Upper lobe of left lung (tissue), 6 donors: ENCODE measurements around the gene SPATA2L. TPM values are rescaled to one million over a fixed set of nuclear protein-coding genes. Genes with fewer than 3 reads are reported as not detected.

ENCODE experiments used
- ATAC-seq, 2 donors: fragments of 200-7000 bp; cut with Tn5 transposase; one replicate each; pipeline ENCODE4 v1.9.1; 2022; ENCODE audit warnings: mild to moderate bottlenecking in 2 of 2, moderate library complexity in 2 of 2; ENCODE audit not compliant: low FRiP score in 2 of 2
- DNase-seq, 2 donors: peaks; one replicate each; pipeline ENCODE4 v3.0.0-alpha.2; 2019 to 2020
- H3K27ac ChIP-seq, 4 donors: fragments of 200-600 bp; sonication (generic); one replicate each; pipeline ENCODE4 v1.5.1; 2016 to 2019
- H3K27me3 ChIP-seq, 4 donors: fragments of 200-600 bp; sonication (generic); one replicate each; pipeline ENCODE4 v1.5.1; 2017 to 2019
- H3K36me3 ChIP-seq, 4 donors: fragments of 200-600 bp; sonication (generic); one replicate each; pipeline ENCODE4 v1.5.1; 2016 to 2019
- H3K4me1 ChIP-seq, 4 donors: fragments of 200-600 bp; sonication (generic); one replicate each; pipeline ENCODE4 v1.5.1; 2018 to 2019
- H3K4me3 ChIP-seq, 4 donors: fragments of 200-600 bp; sonication (generic); one replicate each; pipeline ENCODE4 v1.5.1; 2017 to 2019; ENCODE audit warnings: mild to moderate bottlenecking in 2 of 4, moderate library complexity in 1 of 4
- H3K9me3 ChIP-seq, 4 donors: fragments of 200-600 bp; sonication (generic); one replicate each; pipeline ENCODE4 v1.5.1; 2018 to 2019
- CTCF ChIP-seq, 6 experiments: fragments of 450-650 bp in 4 of 6; fragments of 200-600 bp in 2 of 6; sonication (generic) in 2 of 6; IDR thresholded peaks; one replicate each; pipeline ENCODE4 v1.5.1; 2016 to 2019; ENCODE audit warnings: antibody characterized with exemption in 6 of 6
- EP300 ChIP-seq, 4 donors: sonication (generic); formaldehyde crosslinking; IDR thresholded peaks; one replicate each; pipeline ENCODE4 v1.5.1; 2017; ENCODE audit warnings: antibody characterized with exemption in 4 of 4, control low read depth in 2 of 4
- POLR2A ChIP-seq, 4 donors: fragments of 450-650 bp; IDR thresholded peaks; one replicate each; pipeline ENCODE4 v1.5.1; 2016 to 2017; ENCODE audit warnings: antibody characterized with exemption in 4 of 4, mild to moderate bottlenecking in 2 of 4
- POLR2AphosphoS5 ChIP-seq, 2 donors: sonication (generic); formaldehyde crosslinking; IDR thresholded peaks; one replicate each; pipeline ENCODE4 v1.5.1; 2017; ENCODE audit warnings: antibody characterized with exemption in 2 of 2
- WGBS, 2 donors: methylation state at CpG; one replicate each; pipeline ENCODE4 v1.1.5; 2017 to 2018; 5-methylcytosine and 5-hydroxymethylcytosine counted together
- total RNA-seq, 6 donors: library from RNA; depleted of rRNA in 4 of 6; stranded (reverse); fragments of >200 nt in 4 of 6; gene quantifications; one replicate each; pipeline versions ENCODE4 v1.1.0 to v1.2.1, GENCODE V29; 2016 to 2021
- donor health status: DM: no; HTN: no; CAD: no; lungs with moderate emphysema.
- donor health status: DM: no; HTN: yes; CAD: no; lungs with severe emphysema.

The SPATA2L gene
- total RNA-seq, 6 donors from 2014 or later = 11.5 to 49.3 (median 26.5) TPM

DNA sequence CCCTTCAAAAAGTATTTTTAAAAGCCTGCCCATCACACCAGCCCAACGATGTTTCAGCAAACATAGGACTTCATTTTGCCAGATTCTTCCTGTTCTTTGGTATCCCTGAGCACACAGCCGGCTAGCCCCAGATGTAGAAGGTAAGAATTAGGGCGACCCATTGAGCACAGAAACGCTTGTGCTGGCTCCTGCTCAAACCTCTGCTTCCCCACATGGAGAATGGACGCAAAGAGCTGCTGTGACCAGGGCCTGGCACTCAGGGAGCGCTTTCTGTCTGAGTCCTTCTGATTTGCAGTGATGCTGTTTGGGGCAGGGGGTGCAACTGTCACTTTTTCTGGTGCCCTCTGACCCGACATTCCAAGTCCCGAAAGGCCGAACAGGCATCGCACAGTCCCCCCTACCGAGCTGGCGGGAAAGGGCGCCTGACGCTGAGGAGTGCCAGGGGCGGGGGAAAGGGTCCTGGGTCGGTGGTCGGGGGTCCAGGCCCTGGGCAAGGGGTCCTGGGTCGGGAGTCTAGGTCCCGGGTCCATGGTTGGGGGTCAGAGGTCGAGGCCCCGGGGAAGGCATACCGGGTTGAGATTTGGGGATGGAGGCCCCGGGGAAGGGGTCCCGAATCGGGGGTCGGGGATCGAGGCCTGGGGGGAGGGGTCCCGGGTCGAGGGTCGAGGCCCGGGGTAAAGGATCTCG lies 44.9 kb downstream of the SPATA2L start:
- TF ChIP-seq POLR2AphosphoS5 (IDR thresholded peaks at IDR 0.05) = no peak
- no peak for TF ChIP-seq CTCF (IDR thresholded peaks at IDR 0.05)
- TF ChIP-seq EP300 (IDR thresholded peaks at IDR 0.05) = no peak
- TF ChIP-seq POLR2A (IDR thresholded peaks at IDR 0.05) = no peak
- H3K9me3 ChIP-seq = no peaks in the 10 kb centered on the region
- peaks cover 21 to 39% (median 28%) of the 10 kb centered on the region in 4 donors for H3K4me1 ChIP-seq
- H3K36me3 ChIP-seq = peaks cover 0 to 21% (median 8%) of the 10 kb centered on the region in 4 donors
- no peak for DNase-seq
- peak overlapping the region; percentile 81 to 91 (median 90) for H3K27ac ChIP-seq
- H3K27me3 ChIP-seq = no peaks in the 10 kb centered on the region
- peak overlapping the region; percentile 89 to 97 (median 92) for H3K4me3 ChIP-seq
- 37 to 40% methylated on average over 32 of the region's 32 CpGs for WGBS, 2 donors
- ATAC-seq = no peak

DNA sequence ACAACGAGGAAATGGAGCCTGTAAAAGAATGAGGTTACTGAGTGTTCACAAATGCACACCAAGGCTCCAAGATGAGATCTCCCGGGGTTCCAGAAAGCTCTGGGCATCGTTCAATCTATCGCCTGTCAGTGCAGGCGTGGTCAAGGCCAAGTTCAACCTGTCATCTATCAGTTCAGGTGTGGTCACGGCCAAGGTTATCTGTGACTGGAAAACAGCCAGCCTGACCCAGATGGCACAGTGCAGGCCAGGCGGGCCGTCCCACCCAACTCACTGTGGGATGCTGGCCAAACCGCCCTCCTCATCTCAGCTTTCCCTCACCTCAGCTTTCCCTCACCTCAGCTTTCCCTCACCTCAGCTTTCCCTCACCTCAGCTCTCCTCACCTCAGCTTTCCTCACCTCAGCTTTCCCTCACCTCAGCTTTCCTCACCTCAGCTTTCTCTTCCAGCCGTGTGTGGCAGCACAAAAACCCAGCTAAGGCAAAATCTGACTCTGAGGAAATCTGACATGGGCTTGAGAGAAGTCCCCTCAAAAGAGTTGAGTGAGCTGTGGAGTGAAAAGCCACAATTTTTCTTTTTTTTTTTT lies 46.4 kb downstream of the SPATA2L start:
- WGBS, 2 donors = 87 to 89% methylated on average over 10 of the region's 10 CpGs
- Histone ChIP-seq H3K4me1 (peaks cover 21 to 39% (median 28%) of the 10 kb centered on the region in 4 donors), H3K4me3 (no peak overlapping the region), H3K27me3 (no peaks in the 10 kb centered on the region), H3K27ac (no peak overlapping the region), H3K9me3 (no peaks in the 10 kb centered on the region), H3K36me3 (peaks cover 0 to 31% (median 10%) of the 10 kb centered on the region in 4 donors)
- no peak for DNase-seq
- no peak for ATAC-seq
- no peak for TF ChIP-seq EP300 (IDR thresholded peaks at IDR 0.05)
- no peak for TF ChIP-seq CTCF (IDR thresholded peaks at IDR 0.05)
- no peak for TF ChIP-seq POLR2AphosphoS5 (IDR thresholded peaks at IDR 0.05)
- no peak for TF ChIP-seq POLR2A (IDR thresholded peaks at IDR 0.05)

DNA sequence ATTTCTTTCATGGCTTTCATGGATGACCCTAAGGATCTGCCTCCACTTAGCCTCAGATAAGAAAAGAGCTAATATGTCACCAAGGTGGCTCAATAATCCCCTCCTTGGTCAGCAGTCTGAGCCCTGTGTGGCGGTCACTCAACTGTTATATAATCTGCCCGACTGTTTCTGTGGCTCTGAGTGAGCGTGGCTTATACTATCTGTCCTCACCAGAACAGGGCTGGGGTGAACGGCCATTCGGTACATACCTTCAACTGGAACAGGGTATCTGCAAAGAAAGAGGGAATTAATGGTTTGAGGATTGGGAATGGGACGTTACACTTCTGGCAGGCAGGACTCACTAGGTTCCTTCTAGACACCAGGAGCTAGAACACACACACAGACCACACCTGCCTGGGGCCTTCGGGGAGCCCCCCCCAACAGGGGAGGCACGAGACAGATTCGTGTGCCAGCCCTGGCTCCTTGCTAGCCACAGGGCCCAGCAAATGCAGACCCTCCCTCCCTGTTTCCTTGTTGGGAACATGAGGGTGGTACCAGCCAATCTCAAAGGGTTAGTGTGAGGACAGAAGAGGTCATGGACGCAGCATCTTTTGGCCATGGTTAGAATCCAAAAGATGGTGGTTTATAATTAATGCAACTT lies 47.7 kb downstream of the SPATA2L start:
- no peak for ATAC-seq
- Histone ChIP-seq H3K9me3 (no peaks in the 10 kb centered on the region), H3K27me3 (no peaks in the 10 kb centered on the region), H3K27ac (no peak overlapping the region), H3K4me3 (no peak overlapping the region), H3K4me1 (peaks cover 16 to 29% (median 19%) of the 10 kb centered on the region in 4 donors), H3K36me3 (peaks cover 0 to 45% (median 19%) of the 10 kb centered on the region in 4 donors)
- WGBS, 2 donors = 90 to 92% methylated on average over 7 to 10 of the region's 10 CpGs
- DNase-seq = no peak
- TF ChIP-seq CTCF (IDR thresholded peaks at IDR 0.05) = no peak
- TF ChIP-seq EP300 (IDR thresholded peaks at IDR 0.05) = no peak
- no peak for TF ChIP-seq POLR2A (IDR thresholded peaks at IDR 0.05)
- no peak for TF ChIP-seq POLR2AphosphoS5 (IDR thresholded peaks at IDR 0.05)

GRCh38 chr16:89651584-89651983 lies 49.9 kb downstream of the SPATA2L start:
- DNase-seq = no peak
- TF ChIP-seq POLR2A (IDR thresholded peaks at IDR 0.05) = no peak
- TF ChIP-seq EP300 (IDR thresholded peaks at IDR 0.05) = no peak
- TF ChIP-seq CTCF (IDR thresholded peaks at IDR 0.05) = no peak
- TF ChIP-seq POLR2AphosphoS5 (IDR thresholded peaks at IDR 0.05) = no peak
- Histone ChIP-seq H3K27me3 (no peaks in the 10 kb centered on the region), H3K27ac (no peak overlapping the region), H3K9me3 (no peaks in the 10 kb centered on the region), H3K4me1 (peaks cover 5 to 18% (median 9%) of the 10 kb centered on the region in 4 donors), H3K4me3 (no peak overlapping the region), H3K36me3 (peaks cover 0 to 60% (median 30%) of the 10 kb centered on the region in 4 donors)
- 89 to 95% methylated on average over 15 of the region's 15 CpGs for WGBS, 2 donors
- ATAC-seq = peak in 1 of 2 donors; percentile 25
